HCT116 (cell line): Measurements from ENCODE around the gene CHCHD3. TPM values are rescaled to one million over a fixed set of nuclear protein-coding genes. Genes with fewer than 3 reads are reported as not detected.

Experiments
- ATAC-seq: fragments of 200-7000 bp; cut with Tn5 transposase; 2 replicates; pipeline ENCODE4 v1.9.1; 2020; ENCODE audit warnings: mild to moderate bottlenecking, moderate library complexity
- BruUV-seq: library from RNA; stranded (reverse); fragments of 400-500 nt; replicated peaks from 2 replicates; lab custom pipeline; 2021; lab: Mats Ljungman, UMichigan
- CTCF ChIA-PET: fragments of 300-600 bp; sonication (Branson Sonifier 250); formaldehyde crosslinking; loops from one replicate; lab custom pipeline; 2021; ENCODE audit warnings: antibody characterized with exemption; lab: Charles Lee
- POLR2A ChIA-PET: fragments of 300-600, 350-600 bp; sonication (Branson Sonifier 250); formaldehyde crosslinking; loops from one replicate; lab custom pipeline; 2021; ENCODE audit warnings: antibody characterized with exemption; lab: Charles Lee
- RAD21 ChIA-PET, 2 experiments: fragments of 300-600 bp; sonication (Branson Sonifier 250); formaldehyde crosslinking; loops; one replicate each; lab custom pipeline; 2023; ENCODE audit warnings: low total read pairs in 2 of 2; ENCODE audit not compliant: uncharacterized antibody in 2 of 2, unreplicated experiment in 2 of 2, low non-redundant PET in 1 of 2; lab: Charles Lee
- DNase-seq: peaks from one replicate; pipeline ENCODE4 v3.0.0-alpha.2; 2010; ENCODE audit warnings: low read depth, low spot score
- H2AFZ ChIP-seq: fragments of 200-600 bp; shearing (Covaris generic), sonication (generic); 2 replicates; pipeline ENCODE4 v1.6.1; 2017; ENCODE audit warnings: low read depth, mixed run types, mixed read lengths, antibody characterized with exemption, low read length; ENCODE audit not compliant: poor library complexity, severe bottlenecking
- H3K27ac ChIP-seq: 2 replicates; pipeline ENCODE4 v1.5.1; 2012; ENCODE audit warnings: low read depth, low read length
- H3K27me3 ChIP-seq: fragments of 200-600 bp; sonication (generic); 2 replicates; pipeline ENCODE4 v1.6.1; 2016; ENCODE audit warnings: mixed run types, low read length, mixed read lengths; ENCODE audit not compliant: insufficient read depth
- H3K36me3 ChIP-seq, 2 experiments: fragments of 200-500 bp in 1 of 2; fragments of 200-600 bp in 1 of 2; sonication (Bioruptor generic) in 1 of 2; sonication (generic) in 1 of 2; 2 replicates each; pipeline versions ENCODE4 v1.5.1 to v1.6.1; 2014 to 2016; ENCODE audit warnings: low read length in 2 of 2, inconsistent platforms in 1 of 2, mixed read lengths in 1 of 2, mixed run types in 1 of 2; ENCODE audit not compliant: insufficient read depth in 2 of 2, control insufficient read depth in 1 of 2
- H3K4me1 ChIP-seq, 2 experiments: fragments of 200-600 bp in 1 of 2; sonication (generic) in 1 of 2; 2 replicates each; pipeline versions ENCODE4 v1.5.1 to v1.6.1; 2012 to 2017; ENCODE audit warnings: low read length in 2 of 2, inconsistent platforms in 1 of 2, mild to moderate bottlenecking in 1 of 2, mixed read lengths in 1 of 2, mixed run types in 1 of 2, moderate library complexity in 1 of 2; ENCODE audit not compliant: insufficient read depth in 2 of 2, control insufficient read depth in 1 of 2
- H3K4me2 ChIP-seq: fragments of 200-600 bp; sonication (generic); 2 replicates; pipeline ENCODE4 v1.6.1; 2017; ENCODE audit warnings: mixed run types, low read length, mixed read lengths
- H3K4me3 ChIP-seq, 2 experiments: fragments of 200-600 bp in 1 of 2; sonication (generic) in 1 of 2; replicated peaks in 1 of 2; 2 replicates each; pipeline ENCODE4 v1.5.1; 2011 to 2016; ENCODE audit warnings: low read length in 2 of 2, control low read depth in 1 of 2, low read depth in 1 of 2, mild to moderate bottlenecking in 1 of 2, mixed read lengths in 1 of 2, mixed run types in 1 of 2
- H3K79me2 ChIP-seq: fragments of 200-600 bp; sonication (generic); 2 replicates; pipeline ENCODE4 v1.6.1; 2017; ENCODE audit warnings: mild to moderate bottlenecking, mixed run types, low read length, moderate library complexity, mixed read lengths; ENCODE audit not compliant: insufficient read depth
- H3K9ac ChIP-seq: fragments of 200-600 bp; sonication (generic); 2 replicates; pipeline ENCODE4 v1.6.1; 2016; ENCODE audit warnings: low read length, mixed read lengths
- H3K9me2 ChIP-seq: fragments of 200-600 bp; sonication (generic), shearing (Covaris generic); 2 replicates; pipeline ENCODE4 v1.6.1; 2017; ENCODE audit warnings: mixed run types, mild to moderate bottlenecking, moderate library complexity; ENCODE audit not compliant: insufficient read depth
- H3K9me3 ChIP-seq, 2 experiments: fragments of 200-500 bp in 1 of 2; fragments of 200-600 bp in 1 of 2; sonication (Bioruptor generic) in 1 of 2; sonication (generic) in 1 of 2; 2 replicates each; pipeline ENCODE4 v1.6.1; 2014 to 2017; ENCODE audit warnings: low read length in 2 of 2, mixed read lengths in 2 of 2, inconsistent platforms in 1 of 2, low read depth in 1 of 2, mild to moderate bottlenecking in 1 of 2, mixed run types in 1 of 2, moderate library complexity in 1 of 2; ENCODE audit not compliant: control insufficient read depth in 1 of 2, insufficient read depth in 1 of 2
- H4K20me1 ChIP-seq: fragments of 200-600 bp; sonication (generic), shearing (Covaris generic); 2 replicates; pipeline ENCODE4 v1.6.1; 2017; ENCODE audit warnings: mixed run types, mild to moderate bottlenecking, moderate library complexity; ENCODE audit not compliant: insufficient read depth
- CBX3 ChIP-seq: IDR thresholded peaks from 2 replicates; pipeline ENCODE4 v1.6.1; 2012; ENCODE audit warnings: low read depth
- CEBPB ChIP-seq: IDR thresholded peaks from 2 replicates; pipeline ENCODE4 v1.6.1; 2012; ENCODE audit warnings: low read depth
- EGR1 ChIP-seq: IDR thresholded peaks from 2 replicates; pipeline ENCODE4 v1.6.1; 2012; ENCODE audit warnings: low read depth
- POLR2A ChIP-seq: IDR thresholded peaks from 2 replicates; pipeline ENCODE4 v1.7.0; 2011; ENCODE audit warnings: borderline replicate concordance; ENCODE audit not compliant: insufficient read depth, insufficient read length; ENCODE audit errors: extremely low read depth
- POLR2AphosphoS5 ChIP-seq: IDR thresholded peaks from 2 replicates; pipeline ENCODE4 v1.6.1; 2011; ENCODE audit warnings: mild to moderate bottlenecking, low read depth, low read length, moderate library complexity
- SIN3A ChIP-seq: IDR thresholded peaks from 2 replicates; pipeline ENCODE4 v1.6.1; 2012; ENCODE audit warnings: low read depth
- SP1 ChIP-seq: IDR thresholded peaks from 2 replicates; pipeline ENCODE4 v1.6.1; 2012; ENCODE audit warnings: low read depth
- YY1 ChIP-seq: IDR thresholded peaks from 2 replicates; pipeline ENCODE4 v1.6.1; 2011; ENCODE audit warnings: low read length, low read depth, moderate library complexity, mild to moderate bottlenecking; ENCODE audit not compliant: insufficient replicate concordance; ENCODE audit errors: extremely low read depth
- ZFX ChIP-seq: fragments of 450-650 bp; IDR thresholded peaks from 2 replicates; pipeline ENCODE4 v1.6.1; 2017
- intact Hi-C: fragments of 100-400 bp; cut with micrococcal nuclease; formaldehyde crosslinking; loops from 2 replicates; pipeline ENCODE4 v1.10.0; 2022
- total RNA-seq: library from RNA; stranded (reverse); gene quantifications from one replicate; pipeline ENCODE4 v1.2.1, GENCODE V29; 2021; ENCODE audit not compliant: unreplicated experiment
- TF ChIP-seq, protein P1 (sequence below): IDR thresholded peaks from 2 replicates; pipeline ENCODE4 v1.6.1; 2011; ENCODE audit warnings: mild to moderate bottlenecking, low read length, moderate library complexity; ENCODE audit not compliant: insufficient replicate concordance; ENCODE audit errors: extremely low read depth
- TF ChIP-seq, protein P2 (sequence below): IDR thresholded peaks from 2 replicates; pipeline ENCODE4 v1.6.1; 2012
- TF ChIP-seq, protein P3 (sequence below): IDR thresholded peaks from 2 replicates; pipeline ENCODE4 v1.6.1; 2012

CHCHD3 gene
- total RNA-seq, 1 experiment from 2014 or later, result 73.5 TPM

DNA sequence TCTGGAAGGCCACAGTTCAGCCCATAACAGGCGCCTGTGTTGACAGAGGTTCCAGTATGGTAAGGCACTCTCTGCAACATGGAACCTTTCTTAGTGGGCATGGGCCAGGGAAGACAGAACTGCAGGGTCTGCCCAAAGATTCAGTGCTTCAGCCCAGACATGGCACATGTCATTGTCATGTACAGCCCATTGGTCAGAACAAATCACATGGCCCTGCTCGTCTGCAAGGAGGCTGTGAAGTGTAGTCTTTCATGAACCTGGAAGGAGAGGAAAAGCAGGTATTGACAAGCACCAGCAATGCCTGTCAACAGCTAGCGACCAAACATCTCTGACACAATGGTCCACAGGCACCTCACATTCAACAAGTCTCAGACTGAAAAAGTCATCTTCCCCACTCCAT is 30.4 kb upstream of the CHCHD3 start (continued):
- TF ChIP-seq, protein P1, sequence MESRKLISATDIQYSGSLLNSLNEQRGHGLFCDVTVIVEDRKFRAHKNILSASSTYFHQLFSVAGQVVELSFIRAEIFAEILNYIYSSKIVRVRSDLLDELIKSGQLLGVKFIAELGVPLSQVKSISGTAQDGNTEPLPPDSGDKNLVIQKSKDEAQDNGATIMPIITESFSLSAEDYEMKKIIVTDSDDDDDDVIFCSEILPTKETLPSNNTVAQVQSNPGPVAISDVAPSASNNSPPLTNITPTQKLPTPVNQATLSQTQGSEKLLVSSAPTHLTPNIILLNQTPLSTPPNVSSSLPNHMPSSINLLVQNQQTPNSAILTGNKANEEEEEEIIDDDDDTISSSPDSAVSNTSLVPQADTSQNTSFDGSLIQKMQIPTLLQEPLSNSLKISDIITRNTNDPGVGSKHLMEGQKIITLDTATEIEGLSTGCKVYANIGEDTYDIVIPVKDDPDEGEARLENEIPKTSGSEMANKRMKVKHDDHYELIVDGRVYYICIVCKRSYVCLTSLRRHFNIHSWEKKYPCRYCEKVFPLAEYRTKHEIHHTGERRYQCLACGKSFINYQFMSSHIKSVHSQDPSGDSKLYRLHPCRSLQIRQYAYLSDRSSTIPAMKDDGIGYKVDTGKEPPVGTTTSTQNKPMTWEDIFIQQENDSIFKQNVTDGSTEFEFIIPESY, result no peak
- TF ChIP-seq SIN3A (no peak), YY1 (no peak), POLR2AphosphoS5 (no peak), ZFX (no peak), POLR2A (no peak)

DNA sequence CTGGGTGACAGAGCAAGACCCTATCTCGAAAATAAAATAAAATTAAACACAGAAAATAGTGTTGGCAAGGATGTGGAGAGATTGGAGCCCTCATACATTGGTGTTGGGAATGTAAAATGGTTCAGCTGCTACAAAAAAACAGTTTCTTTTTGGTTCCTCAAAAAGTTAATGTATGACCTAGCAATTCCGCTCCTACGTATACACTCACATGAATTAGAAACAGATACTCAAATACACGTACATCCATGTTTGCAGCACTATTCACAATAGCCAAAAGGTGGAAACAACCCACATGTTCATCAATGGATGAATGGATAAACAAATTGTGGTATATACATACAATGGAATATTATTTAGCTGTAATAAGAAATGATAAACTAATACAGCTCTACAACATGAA is 28.4 kb upstream of the CHCHD3 start:
- no TSS peak for BruUV-seq

More for the DNA sequence above, 28.4 kb upstream of the CHCHD3 start:
- Histone ChIP-seq H3K9ac (no peak overlapping the region), H3K4me1 (no peaks in the 10 kb centered on the region), H3K4me2 (no peak overlapping the region), H4K20me1 (no peaks in the 10 kb centered on the region), H3K27ac (no peak overlapping the region), H3K27me3 (0 out of 2 replicates have a peak, but pooled peaks cover 14% of the 10 kb centered on the region), H3K9me2 (no peaks in the 10 kb centered on the region), H3K36me3 (no peaks in the 10 kb centered on the region), H2AFZ (no peak overlapping the region), H3K79me2 (no peaks in the 10 kb centered on the region), H3K4me3 (no peak overlapping the region), H3K9me3 (no peaks in the 10 kb centered on the region)
- TF ChIP-seq EGR1 (no peak), CEBPB (no peak), POLR2AphosphoS5 (no peak), CBX3 (no peak), SP1 (no peak)
- TF ChIP-seq, protein P2, sequence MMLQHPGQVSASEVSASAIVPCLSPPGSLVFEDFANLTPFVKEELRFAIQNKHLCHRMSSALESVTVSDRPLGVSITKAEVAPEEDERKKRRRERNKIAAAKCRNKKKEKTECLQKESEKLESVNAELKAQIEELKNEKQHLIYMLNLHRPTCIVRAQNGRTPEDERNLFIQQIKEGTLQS, result no peak
- TF ChIP-seq, protein P3, sequence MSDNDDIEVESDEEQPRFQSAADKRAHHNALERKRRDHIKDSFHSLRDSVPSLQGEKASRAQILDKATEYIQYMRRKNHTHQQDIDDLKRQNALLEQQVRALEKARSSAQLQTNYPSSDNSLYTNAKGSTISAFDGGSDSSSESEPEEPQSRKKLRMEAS, result no peak
- RAD21 ChIA-PET, result no interaction called here
- POLR2A ChIA-PET, result no interaction called here
- intact Hi-C loops, result no loop called here
- ATAC-seq (no peak), DNase-seq (no peak)
- CTCF ChIA-PET, result no interaction called here
